HUES6 (cell line): ENCODE data around the gene TRABD2B.

Source experiments
- H3K27ac ChIP-seq: 2 replicates; pipeline ENCODE4 v1.7.0; 2013; ENCODE audit warnings: low read depth, mild to moderate bottlenecking, low read length, inconsistent platforms
- H3K27me3 ChIP-seq: 2 replicates; pipeline ENCODE4 v1.6.1; 2013; ENCODE audit warnings: low read length; ENCODE audit not compliant: control insufficient read depth, insufficient read depth
- H3K36me3 ChIP-seq: 2 replicates; pipeline ENCODE4 v1.6.1; 2013; ENCODE audit warnings: low read length; ENCODE audit not compliant: control insufficient read depth, insufficient read depth
- H3K4me1 ChIP-seq: 2 replicates; pipeline ENCODE4 v1.6.1; 2013; ENCODE audit warnings: low read length; ENCODE audit not compliant: control insufficient read depth, insufficient read depth
- H3K4me3 ChIP-seq: 2 replicates; pipeline ENCODE4 v1.5.1; 2013; ENCODE audit warnings: low read depth, low read length
- H3K9ac ChIP-seq: one replicate; pipeline ENCODE4 v1.6.1; 2013; ENCODE audit warnings: mild to moderate bottlenecking, low read length
- H3K9me3 ChIP-seq: 2 replicates; pipeline ENCODE4 v1.6.1; 2013; ENCODE audit warnings: low read depth, low read length; ENCODE audit not compliant: control insufficient read depth, insufficient read depth

TRABD2B gene

DNA sequence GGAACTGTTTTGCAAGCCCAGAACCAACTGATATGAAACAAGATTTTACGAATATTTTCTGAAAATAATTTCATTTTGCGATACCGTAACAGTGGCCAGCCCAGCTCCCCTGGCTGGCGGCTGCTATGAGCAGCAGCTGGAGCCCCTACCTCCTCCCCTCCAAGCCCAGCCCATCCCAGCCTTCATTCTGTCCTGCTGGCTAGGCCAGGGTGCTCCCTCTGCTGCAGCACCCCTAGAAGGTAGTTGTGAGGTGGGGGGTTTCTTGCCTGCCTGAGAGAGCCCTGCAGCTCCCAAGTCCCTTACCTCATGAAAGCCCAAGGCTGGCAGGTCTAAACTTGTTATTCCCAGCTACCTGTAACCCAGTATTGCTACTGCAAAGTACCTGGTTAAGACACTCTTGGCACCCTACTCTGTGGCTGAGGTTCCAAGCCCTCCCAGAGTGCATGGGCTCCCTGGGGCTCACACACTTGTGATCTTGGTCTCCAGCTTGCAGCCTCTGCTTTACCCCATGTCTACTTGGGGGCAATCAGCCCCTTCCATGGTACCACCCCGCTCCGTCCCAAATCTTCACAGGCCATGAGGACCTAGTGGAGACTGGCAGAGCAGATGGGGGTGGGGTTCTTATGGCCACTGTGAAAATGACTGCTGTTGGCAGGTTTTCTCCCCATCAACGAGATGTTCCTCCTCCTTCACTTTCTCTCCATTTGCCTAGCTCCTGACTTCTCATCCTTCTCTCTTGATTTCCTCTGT, 239.8 kb downstream of the TRABD2B start:
- H3K4me3 ChIP-seq, result no peak overlapping the region
- H3K9ac ChIP-seq, result no peak overlapping the region
- no peak overlapping the region for H3K27ac ChIP-seq
- H3K4me1 ChIP-seq, result peaks cover 4% of the 10 kb centered on the region; the same call in 1 of the 2 replicates
- H3K36me3 ChIP-seq, result no peaks in the 10 kb centered on the region
- H3K9me3 ChIP-seq, result no peaks in the 10 kb centered on the region
- H3K27me3 ChIP-seq, result 0 out of 2 replicates have a peak, but pooled peaks cover 6% of the 10 kb centered on the region

DNA sequence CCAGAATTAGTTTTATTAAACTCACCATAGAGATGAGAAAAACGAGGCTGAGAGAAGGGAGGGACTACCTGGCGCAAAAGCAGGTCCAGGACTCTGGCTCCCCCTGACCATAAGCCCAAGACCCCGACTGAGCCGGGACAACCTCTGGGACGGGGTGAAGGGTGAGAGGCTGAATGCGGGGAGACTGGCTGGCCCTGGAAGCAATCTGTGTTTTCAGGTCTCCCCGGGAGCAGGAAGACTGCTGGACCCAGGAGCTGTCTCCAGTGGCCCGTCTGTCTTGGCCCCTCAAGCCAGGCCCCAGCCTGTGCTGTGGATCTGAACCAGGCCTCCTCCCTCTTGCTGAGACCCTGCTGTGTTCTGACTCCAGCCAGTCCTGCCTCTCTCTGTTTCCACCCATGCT, 240.8 kb downstream of the TRABD2B start:
- Histone ChIP-seq H3K9ac (no peak overlapping the region), H3K36me3 (no peaks in the 10 kb centered on the region), H3K9me3 (no peaks in the 10 kb centered on the region), H3K4me1 (peaks cover 11% of the 10 kb centered on the region), H3K27ac (no peak overlapping the region), H3K27me3 (0 out of 2 replicates have a peak, but pooled peaks cover 6% of the 10 kb centered on the region), H3K4me3 (no peak overlapping the region)

DNA sequence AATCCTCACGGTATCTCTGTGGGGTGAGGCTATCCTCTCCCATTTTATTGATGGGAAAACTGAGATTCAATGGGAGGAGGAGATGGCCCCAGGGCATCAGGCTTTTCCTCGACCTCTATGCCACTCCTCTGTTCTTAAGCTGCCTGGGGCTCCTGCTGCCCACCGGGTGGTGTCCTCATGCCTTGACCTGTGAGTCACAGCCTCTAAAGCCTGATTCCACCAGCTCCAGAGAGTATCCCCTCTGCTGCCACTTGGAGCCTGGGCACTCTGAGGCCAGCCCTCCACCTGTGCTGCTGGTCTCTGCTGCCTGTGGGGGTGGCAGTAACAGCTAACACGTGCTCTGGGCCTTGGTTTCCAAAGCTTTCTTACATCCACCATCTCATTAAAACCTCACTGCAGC, 241.2 kb downstream of the TRABD2B start:
- Histone ChIP-seq H3K4me1 (peaks cover 11% of the 10 kb centered on the region), H3K4me3 (no peak overlapping the region), H3K27me3 (0 out of 2 replicates have a peak, but pooled peaks cover 6% of the 10 kb centered on the region), H3K27ac (no peak overlapping the region), H3K9ac (no peak overlapping the region), H3K36me3 (no peaks in the 10 kb centered on the region), H3K9me3 (no peaks in the 10 kb centered on the region)

DNA sequence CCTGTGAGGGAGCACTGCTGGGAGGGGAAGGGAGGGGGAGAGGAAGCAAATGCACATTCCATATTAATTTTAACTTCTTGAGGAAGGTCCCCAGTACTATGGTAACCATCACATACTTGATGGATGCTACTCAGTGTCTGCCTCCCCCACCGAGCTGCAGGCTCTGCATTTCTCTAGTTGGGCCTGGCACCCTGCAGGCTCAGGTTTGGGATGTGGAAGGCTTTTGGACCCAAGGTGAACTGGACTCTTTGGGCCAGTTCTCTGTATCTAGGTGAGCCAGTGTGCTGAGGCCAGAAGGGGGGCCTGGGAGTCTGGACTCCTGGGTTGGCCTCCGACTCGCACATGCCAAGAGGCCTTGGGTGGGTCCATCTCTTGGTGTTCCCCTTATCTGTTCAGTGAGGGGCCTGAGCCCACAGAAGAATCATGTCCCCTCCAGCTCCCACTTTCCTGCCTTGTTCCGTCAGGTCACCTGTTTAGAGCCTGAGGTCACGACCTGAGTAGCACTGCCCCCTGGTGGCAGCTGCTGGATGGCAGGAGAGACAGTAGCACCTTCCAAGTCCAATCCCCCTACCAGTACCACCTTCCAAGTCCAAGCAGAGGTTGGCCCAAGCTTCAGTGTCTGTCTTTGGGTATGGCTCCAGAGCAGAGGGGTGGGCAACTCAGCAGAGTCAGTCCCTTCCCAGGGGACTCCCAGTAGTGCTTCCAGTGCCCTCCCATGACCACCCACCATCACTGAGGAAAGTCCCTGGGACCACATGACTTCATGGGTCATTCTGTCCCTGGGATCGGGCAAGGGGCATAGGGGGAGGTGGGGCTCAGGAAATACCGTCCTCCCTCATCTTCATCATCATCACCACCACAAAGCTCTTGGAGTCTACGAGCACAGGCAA, 241.8 kb downstream of the TRABD2B start:
- H3K27me3 ChIP-seq, result 0 out of 2 replicates have a peak, but pooled peaks cover 6% of the 10 kb centered on the region
- no peak overlapping the region for H3K4me3 ChIP-seq
- H3K4me1 ChIP-seq, result peaks cover 11% of the 10 kb centered on the region
- H3K9ac ChIP-seq, result no peak overlapping the region
- H3K9me3 ChIP-seq, result no peaks in the 10 kb centered on the region
- no peaks in the 10 kb centered on the region for H3K36me3 ChIP-seq
- H3K27ac ChIP-seq, result no peak overlapping the region

DNA sequence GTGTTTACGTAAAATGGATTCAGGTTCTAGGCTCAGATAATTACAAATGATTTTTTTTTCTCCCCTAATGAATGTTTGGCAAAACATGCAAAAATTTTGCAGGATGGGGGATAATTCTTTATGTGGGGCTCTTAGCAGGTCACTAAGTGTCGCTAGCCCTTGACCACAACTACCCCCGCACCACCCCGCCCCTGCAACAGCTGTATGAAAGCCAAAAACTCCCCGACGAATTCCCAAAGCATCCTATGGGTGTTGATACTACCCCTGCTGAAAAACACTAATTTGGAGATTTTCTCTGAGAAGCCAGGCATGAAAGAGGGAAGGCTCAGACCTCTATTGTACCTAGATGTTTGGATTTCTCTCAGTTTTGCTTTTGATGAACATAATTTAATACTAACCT, 243.0 kb downstream of the TRABD2B start:
- H3K4me3 ChIP-seq, result no peak overlapping the region
- H3K4me1 ChIP-seq, result peaks cover 11% of the 10 kb centered on the region
- H3K27ac ChIP-seq, result no peak overlapping the region
- no peaks in the 10 kb centered on the region for H3K9me3 ChIP-seq
- 0 out of 2 replicates have a peak, but pooled peaks cover 6% of the 10 kb centered on the region for H3K27me3 ChIP-seq
- no peaks in the 10 kb centered on the region for H3K36me3 ChIP-seq
- no peak overlapping the region for H3K9ac ChIP-seq

DNA sequence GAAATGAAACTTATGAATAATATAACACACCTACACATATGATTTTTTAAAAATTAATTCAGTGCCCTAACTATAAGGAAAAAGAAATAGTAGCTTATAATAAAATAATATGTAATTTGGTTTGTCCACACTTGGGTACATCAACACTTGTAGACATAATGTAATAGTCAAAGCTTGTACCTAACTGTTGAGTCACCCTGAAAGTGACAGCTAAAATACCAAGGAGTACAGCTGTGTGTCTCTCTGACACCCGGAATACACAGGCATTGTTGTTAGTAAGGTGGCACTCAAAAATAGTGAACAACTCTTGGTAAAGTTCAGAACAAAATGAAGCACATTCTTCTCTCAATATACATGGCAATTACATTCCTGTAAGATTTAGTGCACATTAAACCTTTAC, 243.4 kb downstream of the TRABD2B start:
- Histone ChIP-seq H3K36me3 (no peaks in the 10 kb centered on the region), H3K4me3 (no peak overlapping the region), H3K9ac (no peak overlapping the region), H3K4me1 (peaks cover 11% of the 10 kb centered on the region), H3K27me3 (0 out of 2 replicates have a peak, but pooled peaks cover 9% of the 10 kb centered on the region), H3K27ac (no peak overlapping the region), H3K9me3 (no peaks in the 10 kb centered on the region)

DNA sequence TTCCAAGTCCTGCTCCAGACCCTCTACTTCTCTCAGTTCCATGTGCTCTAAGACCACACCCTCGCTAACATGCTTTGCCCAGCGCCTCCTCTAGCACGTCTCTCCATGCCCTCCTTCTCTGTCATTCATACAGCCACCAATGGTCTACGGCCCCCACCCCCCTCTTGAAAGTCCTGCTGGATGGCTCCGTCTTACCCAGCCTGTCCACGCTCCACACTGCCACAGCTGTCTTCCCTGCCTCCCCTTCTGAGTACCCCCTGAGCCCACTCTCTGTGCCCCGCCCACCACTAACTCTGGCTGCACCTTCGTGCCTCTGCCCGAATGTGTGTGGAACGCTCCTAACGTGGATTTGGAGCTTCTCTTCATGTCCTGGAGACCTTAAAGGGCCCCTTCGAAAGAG, 244.6 kb downstream of the TRABD2B start:
- Histone ChIP-seq H3K9me3 (no peaks in the 10 kb centered on the region), H3K27ac (no peak overlapping the region), H3K9ac (no peak overlapping the region), H3K4me3 (no peak overlapping the region), H3K27me3 (peaks cover 8% of the 10 kb centered on the region; the same call in 1 of the 2 replicates), H3K36me3 (no peaks in the 10 kb centered on the region), H3K4me1 (peaks cover 11% of the 10 kb centered on the region)

DNA sequence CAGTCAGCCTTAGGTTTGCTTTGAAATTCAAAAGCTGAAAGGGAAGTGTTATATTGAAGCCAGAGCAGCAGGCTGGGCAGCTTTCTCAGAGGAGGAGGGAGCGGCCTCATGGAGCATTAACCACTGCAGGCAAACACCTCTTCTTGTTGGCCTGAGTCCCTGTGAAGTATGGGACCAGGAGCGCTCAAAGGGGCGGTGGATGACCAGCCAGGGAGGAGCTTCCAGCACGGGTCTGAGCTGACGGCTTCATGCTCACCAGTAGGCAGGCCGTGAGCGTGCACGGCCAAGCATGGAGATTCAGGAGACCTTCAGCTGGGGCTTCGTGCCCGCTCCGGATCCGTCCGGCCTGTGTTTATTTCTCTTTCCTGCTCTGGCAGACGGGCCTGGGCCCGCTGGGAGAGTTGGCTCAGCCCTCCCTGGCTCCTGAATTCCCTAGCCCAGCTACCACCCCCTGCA, 245.2 kb downstream of the TRABD2B start:
- no peaks in the 10 kb centered on the region for H3K9me3 ChIP-seq
- no peak overlapping the region for H3K4me3 ChIP-seq
- no peak overlapping the region for H3K9ac ChIP-seq
- H3K36me3 ChIP-seq, result no peaks in the 10 kb centered on the region
- peaks cover 11% of the 10 kb centered on the region for H3K4me1 ChIP-seq
- H3K27me3 ChIP-seq, result peaks cover 8% of the 10 kb centered on the region; the same call in 1 of the 2 replicates
- H3K27ac ChIP-seq, result no peak overlapping the region

DNA sequence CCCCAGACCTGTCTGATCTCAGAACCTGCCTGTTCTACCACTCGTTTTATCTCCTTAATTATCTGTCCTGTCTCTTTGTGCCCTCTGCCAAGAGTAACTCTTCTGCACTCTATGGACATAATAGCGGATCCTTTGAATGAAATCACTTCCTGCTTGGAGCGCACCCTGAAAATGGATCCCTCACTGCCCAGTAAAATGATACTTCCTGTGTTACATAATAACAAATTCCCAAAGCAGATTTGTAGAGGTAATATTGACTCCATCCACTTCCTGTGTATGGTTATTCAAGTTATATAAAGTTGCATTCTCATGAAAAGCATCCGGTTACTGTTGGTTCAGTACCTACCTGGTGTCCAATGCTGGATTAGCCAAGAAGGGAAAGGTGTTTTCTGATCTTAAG, 246.0 kb downstream of the TRABD2B start:
- no peaks in the 10 kb centered on the region for H3K9me3 ChIP-seq
- H3K9ac ChIP-seq, result no peak overlapping the region

DNA sequence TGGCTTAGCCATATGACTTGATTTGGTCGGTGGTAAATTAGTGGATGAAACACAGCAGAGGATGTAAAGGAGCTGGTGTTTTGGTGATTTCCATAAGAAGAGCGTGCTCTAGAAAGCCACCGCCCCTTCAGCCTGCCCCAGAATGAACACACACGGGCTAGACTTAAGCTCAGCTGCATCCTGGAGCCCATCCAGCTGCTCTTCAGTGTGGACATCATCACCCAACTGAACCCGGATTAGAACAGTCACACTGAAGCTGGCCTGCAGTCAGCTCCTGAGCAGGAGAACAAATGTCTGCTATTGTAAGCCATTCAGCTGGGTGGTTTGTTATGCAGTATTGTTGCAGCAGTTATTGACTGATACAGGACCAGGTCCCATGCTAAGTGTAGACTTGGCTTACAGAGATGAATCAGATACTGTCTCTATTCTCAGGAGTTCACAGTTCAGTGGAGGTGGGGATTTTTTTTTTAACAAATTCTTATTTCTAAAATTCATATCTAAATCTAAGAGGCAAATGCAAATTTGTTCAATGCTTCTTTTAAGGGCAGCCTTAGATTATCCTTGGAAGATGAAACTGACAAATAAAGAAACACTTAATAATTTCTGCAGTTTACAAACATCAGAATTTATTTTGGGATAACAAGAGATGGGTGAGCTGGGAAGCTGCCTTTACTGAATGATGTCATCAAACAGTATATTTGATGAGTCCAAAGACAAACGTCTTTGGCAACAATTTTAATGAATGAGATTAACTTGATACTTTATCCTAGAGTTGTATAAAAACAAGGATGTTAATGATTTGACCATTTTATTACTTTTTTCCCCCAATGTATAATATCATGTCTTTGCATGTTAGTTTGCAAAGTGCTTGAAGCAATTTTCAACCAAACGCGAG, 251.2 kb downstream of the TRABD2B start:
- Histone ChIP-seq H3K36me3 (no peaks in the 10 kb centered on the region), H3K9me3 (peaks cover 5% of the 10 kb centered on the region; the same call in 1 of the 2 replicates), H3K4me1 (no peaks in the 10 kb centered on the region), H3K27me3 (peaks cover 21% of the 10 kb centered on the region), H3K27ac (no peak overlapping the region), H3K9ac (no peak overlapping the region), H3K4me3 (no peak overlapping the region)

More for the DNA sequence above, 246.0 kb downstream of the TRABD2B start:
- Histone ChIP-seq H3K4me1 (peaks cover 10% of the 10 kb centered on the region), H3K36me3 (no peaks in the 10 kb centered on the region), H3K27ac (no peak overlapping the region), H3K4me3 (no peak overlapping the region), H3K27me3 (peaks cover 8% of the 10 kb centered on the region; the same call in 1 of the 2 replicates)
